Keratinocyte (primary cell): ENCODE measurements around the gene POLA1. TPM values are rescaled to one million over a fixed set of nuclear protein-coding genes. Genes with fewer than 3 reads are reported as not detected.

Experiments used
- DNase-seq: peaks from one replicate; pipeline ENCODE4 v3.0.0-alpha.2; 2011; ENCODE audit warnings: low read depth, missing footprints, low spot score
- FAIRE-seq: peaks from 2 replicates; lab custom pipeline; 2011; peaks lifted over from hg19 to GRCh38; lab: Jason Lieb, UNC
- H2AFZ ChIP-seq: 2 replicates; pipeline ENCODE4 v1.6.0; 2012; ENCODE audit warnings: low read length, control low read depth, inconsistent platforms; ENCODE audit not compliant: control insufficient read depth
- H3K27ac ChIP-seq: 2 replicates; pipeline ENCODE4 v1.5.1; 2011; ENCODE audit warnings: low read length; ENCODE audit not compliant: control insufficient read depth, insufficient read depth
- H3K27me3 ChIP-seq: 3 replicates; pipeline ENCODE4 v1.6.0; 2011; ENCODE audit warnings: low read length; ENCODE audit not compliant: control insufficient read depth, insufficient read depth; ENCODE audit errors: extremely low read depth
- H3K36me3 ChIP-seq, 2 experiments: 2 replicates in 1 of 2; 3 replicates in 1 of 2; pipeline ENCODE4 v1.5.1; 2011; ENCODE audit warnings: low read length in 2 of 2, mild to moderate bottlenecking in 1 of 2; ENCODE audit not compliant: control insufficient read depth in 2 of 2, insufficient read depth in 2 of 2; ENCODE audit errors: extremely low read depth in 1 of 2
- H3K4me1 ChIP-seq: 3 replicates; pipeline ENCODE4 v1.5.1; 2011; ENCODE audit warnings: low read length; ENCODE audit not compliant: control insufficient read depth, insufficient read depth; ENCODE audit errors: extremely low read depth
- H3K4me2 ChIP-seq: 3 replicates; pipeline ENCODE4 v1.6.0; 2011; ENCODE audit warnings: low read depth, low read length; ENCODE audit not compliant: control insufficient read depth, insufficient read depth; ENCODE audit errors: extremely low read depth
- H3K4me3 ChIP-seq, 3 experiments: fragments of 200-600 bp in 1 of 3; sonication (generic) in 1 of 3; 2 replicates in 2 of 3; 3 replicates in 1 of 3; pipeline ENCODE4 v1.5.1; 2011 to 2016; ENCODE audit warnings: low read length in 3 of 3, mild to moderate bottlenecking in 3 of 3, control low read depth in 2 of 3, inconsistent platforms in 1 of 3, low read depth in 1 of 3, mixed read lengths in 1 of 3, mixed run types in 1 of 3, moderate library complexity in 1 of 3; ENCODE audit not compliant: control insufficient read depth in 2 of 3, insufficient read depth in 2 of 3; ENCODE audit errors: extremely low read depth in 1 of 3
- H3K79me2 ChIP-seq: 2 replicates; pipeline ENCODE4 v1.6.0; 2012; ENCODE audit warnings: low read length; ENCODE audit not compliant: control insufficient read depth, insufficient read depth
- H3K9ac ChIP-seq: 3 replicates; pipeline ENCODE4 v1.6.0; 2011; ENCODE audit warnings: low read length; ENCODE audit not compliant: control insufficient read depth, insufficient read depth; ENCODE audit errors: extremely low read depth
- H3K9me1 ChIP-seq: 3 replicates; pipeline ENCODE4 v1.6.0; 2011; ENCODE audit warnings: low read length; ENCODE audit not compliant: control insufficient read depth, insufficient read depth; ENCODE audit errors: extremely low read depth
- H3K9me3 ChIP-seq: 2 replicates; pipeline ENCODE4 v1.5.1; 2012; ENCODE audit warnings: low read depth, low read length; ENCODE audit not compliant: control insufficient read depth
- H4K20me1 ChIP-seq: 3 replicates; pipeline ENCODE4 v1.6.0; 2011; ENCODE audit warnings: low read length; ENCODE audit not compliant: control insufficient read depth, insufficient read depth; ENCODE audit errors: extremely low read depth
- CTCF ChIP-seq, 3 experiments: IDR thresholded peaks in 1 of 3; conservative IDR thresholded peaks in 1 of 3; optimal IDR thresholded peaks in 1 of 3; 2 replicates in 2 of 3; 3 replicates in 1 of 3; pipeline versions ENCODE3 to v1.5.1; 2011; ENCODE audit warnings: low read length in 3 of 3, mild to moderate bottlenecking in 3 of 3, moderate library complexity in 2 of 3, control low read depth in 1 of 3, inconsistent platforms in 1 of 3; ENCODE audit not compliant: insufficient read depth in 2 of 3; ENCODE audit errors: extremely low read depth in 1 of 3
- EZH2 ChIP-seq: IDR thresholded peaks from one replicate; pipeline ENCODE4 v1.6.1; 2012; ENCODE audit warnings: inconsistent platforms, mild to moderate bottlenecking, low read length, moderate library complexity
- dilution Hi-C: fragments of 300-500 bp; cut with MboI; formaldehyde crosslinking; loops from one replicate; pipeline ENCODE4 v1.7.0; 2020; ENCODE audit warnings: low sequenced_read_pairs; ENCODE audit not compliant: extremely low pct_ligation_motif_present
- polyA plus RNA-seq, 5 experiments: library from polyadenylated mRNA; depleted of rRNA in 3 of 5; stranded (reverse) in 3 of 5; stranded (forward) in 1 of 5; unstranded in 1 of 5; fragments of >200 nt; gene quantifications; 1 replicate in 1 of 5; 2 replicates in 3 of 5; 3 replicates in 1 of 5; pipeline versions ENCODE4 v1.2.1 to v1.2.3, GENCODE V29; 2011 to 2012; ENCODE audit warnings: missing spikeins in 2 of 5, low read depth in 1 of 5, low replicate concordance in 1 of 5

The POLA1 gene
- polyA plus RNA-seq, 1 donor (not counting 4 experiments of a cell fraction or from before 2014, with no cell fraction given): 3.9 TPM

GRCh38 chrX:24851289-24851688 is 157.6 kb downstream of the POLA1 start:
- Histone ChIP-seq H3K4me3 (no peak overlapping the region), H3K36me3 (no peaks in the 10 kb centered on the region), H2AFZ (no peak overlapping the region), H3K4me1 (peaks cover 3% of the 10 kb centered on the region), H3K9ac (no peak overlapping the region), H3K9me1 (no peaks in the 10 kb centered on the region), H3K9me3 (no peaks in the 10 kb centered on the region), H4K20me1 (no peaks in the 10 kb centered on the region), H3K4me2 (no peak overlapping the region), H3K79me2 (no peaks in the 10 kb centered on the region), H3K27ac (no peak overlapping the region), H3K27me3 (no peaks in the 10 kb centered on the region)
- no peak for FAIRE-seq
- TF ChIP-seq EZH2 (no peak), CTCF (optimal IDR thresholded peaks at IDR 0.05 in 1 of 3, IDR thresholded peaks at IDR 0.05 in 1 of 3, conservative IDR thresholded peaks at IDR 0.05 in 1 of 3; ENCODE audit: extremely low read depth in 1 of 3, insufficient read depth in 2 of 3, low read length in 3 of 3) (no peak)
- no peak for DNase-seq
- dilution Hi-C loops: no loop called here

- no peak for DNase-seq
- TF ChIP-seq CTCF (optimal IDR thresholded peaks at IDR 0.05 in 1 of 3, IDR thresholded peaks at IDR 0.05 in 1 of 3, conservative IDR thresholded peaks at IDR 0.05 in 1 of 3; ENCODE audit: extremely low read depth in 1 of 3, insufficient read depth in 2 of 3, low read length in 3 of 3) (no peak), EZH2 (no peak)
- no peak overlapping the region for H3K4me2 ChIP-seq
- H3K27ac ChIP-seq: no peak overlapping the region
- no peaks in the 10 kb centered on the region for H3K27me3 ChIP-seq
- H3K36me3 ChIP-seq: no peaks in the 10 kb centered on the region
- H3K9me1 ChIP-seq: no peaks in the 10 kb centered on the region
- no peak overlapping the region for H3K4me3 ChIP-seq
- no peak overlapping the region for H2AFZ ChIP-seq
- H3K9me3 ChIP-seq: no peaks in the 10 kb centered on the region
- H3K4me1 ChIP-seq: peaks cover 3% of the 10 kb centered on the region
- no peaks in the 10 kb centered on the region for H4K20me1 ChIP-seq
- H3K9ac ChIP-seq: no peak overlapping the region
- dilution Hi-C loops: no loop called here
- no peaks in the 10 kb centered on the region for H3K79me2 ChIP-seq
- FAIRE-seq: no peak
Measured at GRCh38 chrX:24851780-24852179, 158.1 kb downstream of the POLA1 start.
